ENCODE results near the gene LTBP1. TPM values are rescaled to one million over a fixed set of nuclear protein-coding genes. Genes with fewer than 3 reads are reported as not detected.

Gene LTBP1
- total RNA-seq, 1 experiment from 2014 or later, result 28.5 TPM

DNA sequence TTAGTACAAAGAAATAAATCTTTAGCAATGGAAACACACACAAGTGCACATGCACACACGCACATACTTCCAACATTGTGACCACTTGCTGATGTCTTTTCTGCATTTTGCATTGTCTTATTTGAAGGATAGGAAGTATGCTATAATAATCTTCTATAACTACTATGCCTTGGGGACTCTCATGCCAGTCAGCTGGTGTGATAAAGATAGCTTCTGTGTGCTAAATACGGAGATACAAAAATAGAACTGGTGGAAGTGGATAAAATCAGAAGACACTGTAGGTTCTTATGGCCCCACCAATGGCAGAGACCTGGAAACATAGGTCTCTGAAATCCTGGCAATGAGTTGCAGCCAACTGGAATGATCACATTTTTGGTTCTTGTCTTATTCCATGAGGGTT, 498.2 kb downstream of the LTBP1 start:
- no peaks in the 10 kb centered on the region for H3K23me2 ChIP-seq (ENCODE audit: insufficient read length, low read depth, low read length, poor library complexity, severe bottlenecking)
- H3K9ac ChIP-seq (ENCODE audit: extremely low read depth, insufficient read length, low read length), result no peak overlapping the region
- no peaks in the 10 kb centered on the region for H3K79me2 ChIP-seq (ENCODE audit: insufficient read depth, low read length)
- no peak overlapping the region for H3K18ac ChIP-seq (ENCODE audit: insufficient read length, low read depth, low read length)
- H3K27me3 Mint-ChIP-seq (ENCODE audit: low read depth), result no peaks in the 10 kb centered on the region
- H3K4me3 Mint-ChIP-seq, result no peak overlapping the region
- no peaks in the 10 kb centered on the region for H3K36me3 Mint-ChIP-seq (ENCODE audit: insufficient read depth in 1 of 3, low read depth in 3 of 3)
- H2BK15ac ChIP-seq (ENCODE audit: low read depth, low read length), result no peak overlapping the region
- no peak overlapping the region for H2BK5ac ChIP-seq (ENCODE audit: insufficient read length, low read length)
- H3K27me3 ChIP-seq (ENCODE audit: insufficient read depth, low read length), result no peaks in the 10 kb centered on the region
- H4K5ac ChIP-seq (ENCODE audit: insufficient read length, low read depth, low read length), result no peak overlapping the region
- H3K27ac ChIP-seq (ENCODE audit: insufficient read length, low read depth, low read length), result no peak overlapping the region
- no peak overlapping the region for H2BK20ac ChIP-seq (ENCODE audit: low read depth, low read length, poor library complexity, severe bottlenecking)
- H2BK12ac ChIP-seq (ENCODE audit: insufficient read length, low read depth, low read length), result no peak overlapping the region
- TF ChIP-seq, protein P1, sequence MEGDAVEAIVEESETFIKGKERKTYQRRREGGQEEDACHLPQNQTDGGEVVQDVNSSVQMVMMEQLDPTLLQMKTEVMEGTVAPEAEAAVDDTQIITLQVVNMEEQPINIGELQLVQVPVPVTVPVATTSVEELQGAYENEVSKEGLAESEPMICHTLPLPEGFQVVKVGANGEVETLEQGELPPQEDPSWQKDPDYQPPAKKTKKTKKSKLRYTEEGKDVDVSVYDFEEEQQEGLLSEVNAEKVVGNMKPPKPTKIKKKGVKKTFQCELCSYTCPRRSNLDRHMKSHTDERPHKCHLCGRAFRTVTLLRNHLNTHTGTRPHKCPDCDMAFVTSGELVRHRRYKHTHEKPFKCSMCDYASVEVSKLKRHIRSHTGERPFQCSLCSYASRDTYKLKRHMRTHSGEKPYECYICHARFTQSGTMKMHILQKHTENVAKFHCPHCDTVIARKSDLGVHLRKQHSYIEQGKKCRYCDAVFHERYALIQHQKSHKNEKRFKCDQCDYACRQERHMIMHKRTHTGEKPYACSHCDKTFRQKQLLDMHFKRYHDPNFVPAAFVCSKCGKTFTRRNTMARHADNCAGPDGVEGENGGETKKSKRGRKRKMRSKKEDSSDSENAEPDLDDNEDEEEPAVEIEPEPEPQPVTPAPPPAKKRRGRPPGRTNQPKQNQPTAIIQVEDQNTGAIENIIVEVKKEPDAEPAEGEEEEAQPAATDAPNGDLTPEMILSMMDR (conservative IDR thresholded peaks at IDR 0.05), result no peak
- no peak overlapping the region for H3K27ac Mint-ChIP-seq
- no peaks in the 10 kb centered on the region for H3K9me3 ChIP-seq (ENCODE audit: control insufficient read depth, low read depth, low read length)
- no peaks in the 10 kb centered on the region for H3K9me3 Mint-ChIP-seq
- H3K79me1 ChIP-seq (ENCODE audit: insufficient read depth, low read depth, low read length, poor library complexity, severe bottlenecking), result no peaks in the 10 kb centered on the region
- no peaks in the 10 kb centered on the region; a peak in 1 of 4 replicates for H3K4me1 Mint-ChIP-seq
- H3T11ph ChIP-seq (ENCODE audit: low read length), result no peak overlapping the region
- no peaks in the 10 kb centered on the region for H3K4me1 ChIP-seq (ENCODE audit: insufficient read depth, low read length)
- H2AFZ ChIP-seq (ENCODE audit: low read length), result no peak overlapping the region
- H3K14ac ChIP-seq (ENCODE audit: insufficient read depth, low read length), result no peak overlapping the region
- WGBS (ENCODE audit: extremely low coverage, insufficient read length, low lambda C conversion rate), result no CpG with 5 or more reads among the region's 2 CpGs
- no peak for DNase-seq
- H2AK5ac ChIP-seq (ENCODE audit: insufficient read length, low read length), result no peak overlapping the region
- H3K56ac ChIP-seq (ENCODE audit: insufficient read length, low read depth, low read length), result no peak overlapping the region
- no peak overlapping the region for H3K4ac ChIP-seq (ENCODE audit: low read depth, low read length)
- no peak overlapping the region for H4K8ac ChIP-seq (replicated peaks; ENCODE audit: insufficient read length, low read depth, low read length)
- H2BK120ac ChIP-seq (ENCODE audit: low read depth, low read length, poor library complexity, severe bottlenecking), result no peak overlapping the region
- no peak overlapping the region for H4K91ac ChIP-seq (ENCODE audit: insufficient read length, low read depth, low read length)
- no peak overlapping the region for H3K4me2 ChIP-seq (ENCODE audit: insufficient read depth, insufficient read length, low read length)
- no peak overlapping the region for H3K23ac ChIP-seq (ENCODE audit: insufficient read length, low read depth, low read length)
- no peaks in the 10 kb centered on the region for H4K20me1 ChIP-seq (ENCODE audit: control insufficient read depth, insufficient read depth, insufficient read length)
